ENCODE measurements around the gene CSPG4.
"Not testable (repeated sequence)": the region's sequence is repeated elsewhere in the genome, so short reads cannot be mapped to it uniquely, and the experiment has no call there.

Gene CSPG4

DNA sequence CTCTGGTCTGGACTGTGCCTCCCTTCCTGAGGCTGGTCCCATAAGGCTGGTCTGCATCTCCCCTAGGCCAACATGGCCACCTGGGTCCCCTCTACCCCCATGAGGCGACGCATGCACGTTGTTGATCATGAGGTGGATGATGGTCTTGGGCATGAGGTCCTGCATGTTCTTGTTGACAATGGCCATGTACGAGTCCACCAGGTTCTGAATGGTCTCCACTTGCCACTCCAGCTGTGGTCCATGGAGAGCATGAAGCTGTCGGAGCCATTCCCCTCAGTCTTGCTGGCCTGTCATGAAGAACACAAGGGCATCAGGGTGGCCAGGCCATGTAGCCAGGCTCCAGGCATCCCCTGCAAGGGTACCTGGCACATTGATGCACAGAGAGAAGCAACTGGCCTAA, 27.1 kb upstream of the CSPG4 start:
- DNase-seq (ENCODE audit: low spot score): no peak

GRCh38 chr15:75738647-75739325, 26.1 kb upstream of the CSPG4 start:
- DNase-seq (ENCODE audit: low spot score): peak; percentile 93

DNA sequence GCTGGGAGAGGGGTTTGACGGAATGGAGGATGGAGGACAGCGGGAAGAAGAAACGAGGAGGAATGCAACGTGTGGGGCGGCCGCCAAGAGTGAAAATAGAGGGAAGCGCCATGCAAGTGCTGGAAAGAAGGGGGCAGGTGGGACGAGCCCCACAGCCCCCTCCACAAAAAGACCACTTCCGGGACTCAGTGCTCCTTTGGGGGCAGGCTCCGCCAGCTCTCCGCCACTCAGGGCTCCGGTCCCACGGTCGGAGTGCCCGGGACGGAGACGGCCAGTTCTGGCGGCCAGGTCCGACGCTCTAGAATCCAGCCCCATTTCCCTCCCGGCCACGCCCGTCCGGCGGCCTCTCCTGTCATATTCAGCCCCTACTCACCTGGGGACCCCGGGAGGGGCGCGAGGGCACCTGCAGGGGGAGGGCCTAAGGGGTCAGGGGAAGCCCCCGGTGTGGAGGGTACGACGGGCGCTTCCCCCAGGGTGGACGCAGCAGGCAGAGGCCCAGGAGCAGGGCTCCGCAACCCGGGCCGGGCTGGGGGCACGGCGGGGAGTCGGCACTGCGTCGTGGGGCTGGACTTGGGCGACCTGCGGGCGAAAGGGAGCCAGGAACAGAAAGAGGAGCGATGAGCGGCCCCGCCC, 25.5 kb upstream of the CSPG4 start:
- no peak for DNase-seq (ENCODE audit: low spot score)

- DNase-seq (ENCODE audit: low spot score): not testable (repeated sequence)
Measured at GRCh38 chr15:75737116-75738013, 24.7 kb upstream of the CSPG4 start.

DNA sequence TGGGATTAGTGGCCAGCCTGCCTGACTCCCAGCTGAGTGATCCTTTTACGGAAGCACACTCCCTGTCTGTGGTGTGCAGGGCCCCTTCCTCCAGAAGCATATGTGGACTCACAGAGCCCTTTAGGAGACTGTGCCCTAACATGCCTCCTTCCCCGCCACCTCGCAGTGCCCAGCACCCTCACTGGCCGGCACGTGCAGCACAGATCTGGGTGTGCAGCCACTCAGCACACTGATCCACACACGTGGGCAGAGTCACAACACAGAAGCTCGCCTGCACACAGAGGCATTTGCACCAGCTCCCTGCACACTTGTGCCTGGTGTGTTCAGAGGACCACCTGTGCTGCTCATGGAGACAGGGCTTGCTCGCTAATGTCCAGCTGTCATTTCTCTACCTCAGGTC, 23.6 kb upstream of the CSPG4 start:
- DNase-seq (ENCODE audit: low spot score): no peak

DNA sequence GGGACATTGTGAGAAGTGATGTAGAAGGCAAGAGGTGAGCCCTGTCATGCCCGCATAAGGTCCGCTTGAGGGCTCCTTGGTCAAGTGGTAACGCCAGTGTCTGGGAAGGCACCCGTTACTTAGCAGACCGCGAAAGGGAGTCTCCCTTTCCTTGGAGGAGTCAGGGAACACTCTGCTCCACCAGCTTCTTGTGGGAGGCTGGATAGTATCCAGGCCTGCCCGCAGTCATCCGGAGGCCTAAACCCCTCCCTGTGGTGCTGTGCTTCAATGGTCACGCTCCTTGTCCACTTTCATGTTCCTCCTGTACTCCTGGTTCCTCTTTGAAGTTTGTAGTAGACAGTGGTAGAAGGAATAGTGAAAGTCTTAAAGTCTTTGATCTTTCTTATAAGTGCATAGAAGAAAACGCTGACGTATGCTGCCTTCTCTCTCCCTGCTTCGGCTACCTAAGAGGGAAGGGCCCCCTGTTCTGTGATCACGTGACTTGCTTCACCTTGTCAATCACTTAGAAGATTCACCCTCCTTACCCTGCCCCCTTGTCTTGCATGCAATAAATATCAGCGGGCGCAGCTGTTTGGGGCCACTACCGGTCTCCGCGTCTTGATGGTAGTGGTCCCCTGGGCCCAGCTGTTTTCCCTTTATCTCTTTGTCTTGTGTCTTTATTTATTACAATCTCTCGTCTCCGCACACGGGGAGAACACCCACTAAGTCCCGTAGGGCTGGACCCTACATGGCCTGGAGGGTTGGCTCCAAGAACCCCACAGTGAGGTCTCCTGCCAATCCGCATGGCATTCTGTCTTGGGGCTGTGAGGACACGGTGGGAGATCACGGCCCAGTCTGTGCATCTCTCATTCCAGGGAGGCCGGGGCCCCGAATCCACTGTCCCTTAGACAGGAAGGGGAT, 22.5 kb upstream of the CSPG4 start:
- peak; percentile 26 for DNase-seq (ENCODE audit: low spot score)

GRCh38 chr15:75733761-75734651, 21.4 kb upstream of the CSPG4 start:
- DNase-seq (ENCODE audit: low spot score): peak; percentile 66

DNA sequence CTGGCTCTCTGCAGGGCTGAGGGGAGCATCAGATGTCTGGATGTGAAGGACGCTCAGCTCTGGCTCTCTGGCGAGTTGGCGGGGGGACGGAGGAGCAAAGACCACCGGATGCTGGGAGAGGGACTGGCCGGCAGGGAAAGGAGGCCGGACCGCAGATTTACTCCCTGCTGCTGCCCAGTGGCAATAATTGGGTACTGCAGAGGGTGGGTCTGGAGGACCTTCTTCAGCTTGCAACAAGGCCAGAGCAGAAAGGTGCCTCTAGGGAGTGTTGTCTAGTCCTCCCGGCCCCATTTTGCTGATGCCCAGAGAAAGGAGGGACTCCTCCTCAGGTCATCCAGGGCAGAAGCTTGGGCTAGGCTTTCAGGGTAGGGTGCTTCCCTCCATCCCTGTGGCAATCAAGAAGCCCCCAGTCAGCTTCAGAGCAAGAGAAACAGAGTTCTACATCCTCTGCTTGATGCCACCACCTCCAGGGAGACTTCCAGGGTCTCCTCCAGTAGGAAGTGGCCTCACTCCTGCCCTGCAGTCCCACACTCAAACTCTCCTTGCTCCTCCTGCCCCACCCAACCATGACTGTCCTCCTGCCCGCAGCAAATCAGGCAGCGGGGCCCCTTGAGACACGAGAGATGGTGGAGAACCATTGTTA, 20.3 kb upstream of the CSPG4 start:
- peak; percentile 66 for DNase-seq (ENCODE audit: low spot score)

GRCh38 chr15:75732177-75732808, 19.6 kb upstream of the CSPG4 start:
- no peak for DNase-seq (ENCODE audit: low spot score)

- DNase-seq (ENCODE audit: low spot score): peak; percentile 23
Measured at GRCh38 chr15:75731248-75732151, 18.9 kb upstream of the CSPG4 start.

DNA sequence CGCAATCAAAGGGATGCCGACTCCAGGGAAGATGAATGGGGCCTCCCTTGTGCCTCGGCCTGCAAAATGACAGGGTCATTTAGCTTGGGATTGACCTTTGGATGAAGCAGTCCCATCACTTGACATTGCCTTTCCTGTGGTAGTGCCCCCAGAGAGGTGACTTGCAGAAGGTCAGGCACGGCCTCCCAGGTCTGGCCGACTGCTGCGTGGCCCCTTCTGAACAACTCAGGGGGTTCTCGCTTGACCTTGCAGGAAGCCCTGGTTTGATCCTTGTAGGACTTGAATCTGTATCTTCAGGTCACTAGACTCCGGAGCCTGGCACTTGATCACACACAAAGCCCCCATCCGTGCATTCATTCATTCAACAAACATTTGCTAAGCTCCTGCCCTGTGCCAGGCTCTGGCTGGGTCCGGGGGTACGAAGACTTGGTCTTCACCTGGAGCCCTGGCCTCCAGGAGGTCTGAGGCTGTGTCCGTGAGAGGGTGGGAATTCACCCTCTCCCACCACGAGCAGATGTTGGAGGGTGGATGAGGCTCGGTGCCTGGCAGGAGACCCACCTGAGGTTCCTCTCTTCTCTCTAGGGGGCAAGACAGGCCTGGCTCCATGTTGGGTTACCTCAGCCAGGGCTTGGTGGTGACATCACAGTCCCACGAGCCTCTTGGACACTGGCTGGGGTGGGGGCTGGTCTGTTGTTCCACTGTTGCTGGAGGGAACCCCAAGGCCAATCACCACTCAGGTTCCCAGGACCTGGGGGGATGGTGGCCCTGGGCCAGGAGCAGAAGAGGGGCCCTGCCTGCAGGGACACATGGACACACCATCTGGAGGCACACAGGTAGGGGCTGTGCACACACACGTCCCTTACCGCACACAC, 18.0 kb upstream of the CSPG4 start:
- DNase-seq (ENCODE audit: low spot score): not testable (repeated sequence)

DNA sequence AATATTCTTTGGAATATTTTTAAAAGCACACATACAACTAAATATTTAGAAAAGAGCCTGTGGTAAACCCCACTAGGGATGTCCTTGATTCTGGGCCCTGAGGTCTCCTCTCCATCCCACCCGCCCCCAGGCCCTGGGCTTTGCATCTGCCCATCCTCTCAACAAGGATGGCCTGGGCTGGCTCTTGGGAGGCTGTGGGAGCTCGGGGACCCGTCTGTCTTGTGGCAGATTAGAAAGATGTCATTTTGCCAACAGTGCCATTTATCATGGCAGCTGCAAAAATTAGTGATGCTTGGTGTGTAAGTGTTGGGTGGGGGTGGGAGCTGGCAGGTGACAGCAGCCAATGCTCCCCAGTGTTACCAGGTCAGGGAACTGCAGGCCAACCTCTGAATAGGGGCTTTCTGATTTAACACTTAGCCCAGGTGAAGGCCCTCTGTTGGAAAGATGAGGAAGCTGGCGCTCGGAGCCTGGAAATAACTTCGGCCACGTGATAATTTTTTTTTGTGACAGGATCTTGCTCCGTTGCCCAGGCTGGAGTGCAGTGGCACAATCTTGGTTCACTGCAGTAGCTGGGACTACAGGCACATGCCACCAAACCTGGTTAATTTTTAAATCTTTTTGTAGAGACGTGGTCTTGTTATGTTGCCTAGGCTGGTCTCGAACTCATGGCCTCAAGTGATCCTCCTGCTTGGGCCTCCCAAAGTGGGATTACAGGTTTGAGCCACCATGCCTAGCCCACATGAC, 16.9 kb upstream of the CSPG4 start:
- no peak for DNase-seq (ENCODE audit: low spot score)

GRCh38 chr15:75727851-75728715, 15.4 kb upstream of the CSPG4 start:
- peak; percentile 63 for DNase-seq (ENCODE audit: low spot score)

GRCh38 chr15:75727031-75727531, 14.4 kb upstream of the CSPG4 start:
- DNase-seq (ENCODE audit: low spot score): no peak

DNA sequence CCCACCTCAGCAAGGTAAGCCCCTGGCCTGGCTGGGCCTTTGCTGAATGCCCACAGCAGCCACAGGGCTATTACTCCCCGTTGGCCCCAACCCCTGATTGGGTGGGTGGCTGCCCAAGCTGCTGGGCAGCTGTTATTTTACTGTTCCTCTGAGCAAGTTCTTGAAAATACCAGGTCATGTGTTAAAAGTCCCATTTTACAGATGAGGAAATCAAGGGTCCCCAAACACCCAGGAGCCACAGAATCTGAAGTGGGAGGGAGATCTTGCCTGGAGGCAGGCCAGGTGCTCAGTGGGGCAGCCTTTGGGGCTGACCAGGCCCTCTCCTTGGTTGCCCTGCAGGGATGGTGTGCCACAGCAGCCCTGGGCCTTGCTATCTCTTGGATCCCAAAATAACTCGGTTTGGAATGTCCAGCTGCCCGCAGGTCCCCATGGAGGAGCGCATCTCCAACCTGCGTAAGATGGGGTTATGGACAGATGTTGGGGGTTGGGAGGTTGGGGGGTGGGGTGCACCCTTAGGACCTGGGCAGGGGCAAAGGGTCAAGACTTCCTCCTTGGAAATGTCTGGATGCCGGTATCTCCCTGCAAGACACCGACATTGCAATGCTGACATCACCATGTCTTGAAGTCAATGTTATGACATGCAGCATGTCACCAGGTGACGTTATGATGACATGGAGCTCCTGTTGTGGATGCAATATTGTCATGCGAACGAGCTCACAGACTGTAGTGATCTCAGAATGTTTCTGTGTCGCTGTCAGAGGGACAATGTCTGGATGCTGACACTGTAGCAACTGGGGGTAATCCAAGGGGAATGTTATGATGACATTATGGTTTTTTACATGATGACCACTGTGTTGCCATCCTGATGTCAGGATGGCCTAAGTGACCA, 13.3 kb upstream of the CSPG4 start:
- DNase-seq (ENCODE audit: low spot score): no peak

All from kidney tubule cell (primary cell).